ENCODE measurements around the gene PPARD. TPM values are rescaled to one million over a fixed set of nuclear protein-coding genes. Genes with fewer than 3 reads are reported as not detected.
A peak's percentile ranks its signal among the peaks of the same experiment; 100 is the strongest.
"Not testable (repeated sequence)": the region's sequence is repeated elsewhere in the genome, so short reads cannot be mapped to it uniquely, and the experiment has no call there.

The PPARD gene
- total and polyA plus RNA-seq, 5 donors = 20.5 to 22.6 (median 21.2) TPM

DNA sequence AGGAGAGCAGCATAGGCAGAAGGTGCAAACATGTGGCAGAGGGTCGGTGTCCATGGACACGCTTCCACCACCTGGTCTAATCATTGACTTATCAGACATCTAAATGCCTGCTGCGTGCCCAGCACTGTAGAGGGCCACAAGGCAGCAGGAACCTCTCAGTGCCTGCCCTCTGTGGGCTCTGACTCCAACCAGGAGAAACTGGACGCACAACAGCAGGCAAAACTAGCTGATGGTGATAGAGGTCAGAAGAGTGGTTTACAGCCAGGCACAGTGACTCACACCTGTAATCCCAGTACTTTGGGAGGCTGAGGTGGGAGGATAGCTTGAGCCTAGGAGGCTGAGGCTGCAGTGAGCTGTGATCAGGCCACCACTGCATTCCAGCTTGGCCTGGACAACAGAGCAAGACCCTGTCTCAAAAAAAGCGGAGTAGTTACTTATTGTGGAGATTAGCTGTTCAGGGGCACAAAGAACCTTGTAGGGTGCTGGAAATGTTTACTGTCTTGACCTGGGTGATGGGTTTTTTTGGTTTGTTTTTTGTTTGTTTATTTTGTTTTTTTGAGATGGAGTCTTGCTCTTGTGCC is 46.5 kb downstream of the PPARD start:
- 96% methylated on average over 5 of the region's 5 CpGs for WGBS

DNA sequence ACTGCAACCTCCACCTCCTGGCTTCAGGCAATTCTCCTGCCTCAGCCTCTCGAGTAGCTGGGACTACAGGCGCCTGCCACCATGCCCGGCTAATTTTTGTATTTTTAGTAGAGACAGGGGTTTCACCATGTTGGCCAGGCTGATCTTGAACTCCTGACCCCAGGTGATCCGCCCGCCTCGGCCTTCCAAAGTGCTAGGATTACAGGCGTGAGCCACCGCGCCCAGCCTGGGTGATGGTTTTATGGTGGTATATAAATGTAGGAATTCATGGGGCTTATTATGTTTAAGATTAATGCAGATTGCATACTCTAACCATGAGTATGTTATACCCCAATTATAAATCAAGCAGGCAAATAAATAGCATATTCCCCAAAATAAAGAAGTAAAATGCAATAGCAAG is 47.0 kb downstream of the PPARD start:
- DNase-seq; H3K4me3 ChIP-seq (ENCODE audit: low read length); H3K27ac ChIP-seq (ENCODE audit: low read length); H3K27me3 ChIP-seq (ENCODE audit: control insufficient read depth, insufficient read depth); intact Hi-C loops (cut with DNase I); ATAC-seq; H3K9me3 ChIP-seq (ENCODE audit: control insufficient read depth, low read length): not testable (repeated sequence)
- peaks cover 14% of the 10 kb centered on the region for H3K4me1 ChIP-seq (ENCODE audit: control insufficient read depth, insufficient read depth, low read length)
- WGBS = 96% methylated on average over 9 of the region's 9 CpGs

More for the DNA sequence above, 46.5 kb downstream of the PPARD start:
- Histone ChIP-seq H3K27me3 (ENCODE audit: control insufficient read depth, insufficient read depth) (no peaks in the 10 kb centered on the region), H3K4me1 (ENCODE audit: control insufficient read depth, insufficient read depth, low read length) (peaks cover 14% of the 10 kb centered on the region), H3K9me3 (ENCODE audit: control insufficient read depth, low read length) (no peaks in the 10 kb centered on the region), H3K4me3 (ENCODE audit: low read length) (no peak overlapping the region), H3K27ac (ENCODE audit: low read length) (no peak overlapping the region)
- no peak for DNase-seq
- no peak for ATAC-seq
- intact Hi-C loops (cut with DNase I) = no loop called here

DNA sequence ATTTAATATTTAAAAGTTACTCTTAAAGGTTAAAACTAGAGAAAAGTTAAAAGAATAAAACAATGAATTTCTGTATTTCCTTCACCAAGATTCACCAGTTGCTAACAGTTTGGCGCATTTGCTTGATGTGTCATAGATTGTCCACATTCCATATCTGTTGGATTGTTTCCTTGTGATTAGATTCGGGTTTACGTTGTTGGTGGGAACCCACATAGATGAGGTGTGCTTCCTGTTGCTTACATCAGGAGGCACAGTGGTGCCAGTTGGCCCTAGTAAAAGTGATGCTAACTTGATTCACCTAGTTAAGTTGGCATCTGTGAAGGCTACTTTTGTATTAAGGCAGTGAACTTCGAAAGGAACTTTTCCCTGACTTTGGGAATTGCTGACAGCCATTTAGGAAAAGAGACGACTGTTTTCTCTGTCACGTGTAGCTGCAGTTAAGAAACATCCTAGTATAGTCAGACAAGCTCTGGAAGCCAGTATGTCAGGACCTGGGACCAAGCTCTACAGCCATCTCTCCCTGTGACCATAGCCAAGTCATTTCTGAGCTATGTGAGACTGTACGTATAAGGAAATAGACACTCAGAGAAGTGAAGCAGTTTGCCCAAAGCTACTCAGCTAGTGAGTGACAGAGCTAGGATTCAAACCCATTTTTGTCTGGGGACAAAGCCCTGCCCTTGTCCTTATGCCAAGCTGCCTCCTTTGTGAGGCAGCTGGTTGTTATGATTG is 49.0 kb downstream of the PPARD start:
- Histone ChIP-seq H3K27me3 (ENCODE audit: control insufficient read depth, insufficient read depth) (no peaks in the 10 kb centered on the region), H3K9me3 (ENCODE audit: control insufficient read depth, low read length) (no peaks in the 10 kb centered on the region), H3K4me1 (ENCODE audit: control insufficient read depth, insufficient read depth, low read length) (peaks cover 14% of the 10 kb centered on the region), H3K4me3 (ENCODE audit: low read length) (no peak overlapping the region), H3K27ac (ENCODE audit: low read length) (no peak overlapping the region)
- ATAC-seq (no peak), DNase-seq (no peak)
- WGBS = 59% methylated on average over 7 of the region's 7 CpGs
- intact Hi-C loops (cut with DNase I) = no loop called here

DNA sequence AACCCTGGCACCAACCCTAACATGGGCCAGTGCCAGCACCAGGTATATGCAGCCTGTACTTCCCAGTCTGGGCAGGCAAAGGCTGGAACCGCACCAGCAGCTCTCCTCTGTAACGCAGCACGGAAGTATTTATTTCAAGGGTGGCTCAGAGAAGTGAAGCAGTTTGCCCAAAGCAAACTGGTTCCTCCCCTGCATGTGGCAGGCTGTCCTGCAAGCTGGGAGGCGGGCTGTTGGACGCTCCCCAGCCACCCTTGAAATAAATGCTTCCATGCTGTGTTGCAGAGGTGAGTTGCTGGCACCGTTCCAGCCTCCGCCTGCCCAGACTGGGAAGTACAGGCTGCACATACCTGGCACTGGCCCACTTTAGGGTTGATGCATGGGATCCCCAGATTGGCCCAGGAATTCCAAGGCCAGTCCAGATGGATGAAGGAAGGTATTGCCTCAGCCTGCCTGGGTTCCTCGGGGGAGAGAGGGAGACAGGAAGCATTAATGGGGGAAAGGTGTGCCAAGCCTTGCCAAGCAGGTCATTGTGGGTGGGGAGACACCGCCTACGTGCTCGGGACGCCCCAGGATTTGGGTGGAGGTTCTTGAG is 49.8 kb downstream of the PPARD start:
- peak; percentile 21 to 70 (median 66) for DNase-seq
- Histone ChIP-seq H3K27ac (ENCODE audit: low read length) (no peak overlapping the region), H3K4me3 (ENCODE audit: low read length) (no peak overlapping the region), H3K4me1 (ENCODE audit: control insufficient read depth, insufficient read depth, low read length) (peaks cover 14% of the 10 kb centered on the region), H3K9me3 (ENCODE audit: control insufficient read depth, low read length) (no peaks in the 10 kb centered on the region), H3K27me3 (ENCODE audit: control insufficient read depth, insufficient read depth) (no peaks in the 10 kb centered on the region)
- peak; percentile 30 to 42 for ATAC-seq
- 80% methylated on average over 12 of the region's 12 CpGs for WGBS
- intact Hi-C loops (cut with DNase I) = no loop called here

DNA sequence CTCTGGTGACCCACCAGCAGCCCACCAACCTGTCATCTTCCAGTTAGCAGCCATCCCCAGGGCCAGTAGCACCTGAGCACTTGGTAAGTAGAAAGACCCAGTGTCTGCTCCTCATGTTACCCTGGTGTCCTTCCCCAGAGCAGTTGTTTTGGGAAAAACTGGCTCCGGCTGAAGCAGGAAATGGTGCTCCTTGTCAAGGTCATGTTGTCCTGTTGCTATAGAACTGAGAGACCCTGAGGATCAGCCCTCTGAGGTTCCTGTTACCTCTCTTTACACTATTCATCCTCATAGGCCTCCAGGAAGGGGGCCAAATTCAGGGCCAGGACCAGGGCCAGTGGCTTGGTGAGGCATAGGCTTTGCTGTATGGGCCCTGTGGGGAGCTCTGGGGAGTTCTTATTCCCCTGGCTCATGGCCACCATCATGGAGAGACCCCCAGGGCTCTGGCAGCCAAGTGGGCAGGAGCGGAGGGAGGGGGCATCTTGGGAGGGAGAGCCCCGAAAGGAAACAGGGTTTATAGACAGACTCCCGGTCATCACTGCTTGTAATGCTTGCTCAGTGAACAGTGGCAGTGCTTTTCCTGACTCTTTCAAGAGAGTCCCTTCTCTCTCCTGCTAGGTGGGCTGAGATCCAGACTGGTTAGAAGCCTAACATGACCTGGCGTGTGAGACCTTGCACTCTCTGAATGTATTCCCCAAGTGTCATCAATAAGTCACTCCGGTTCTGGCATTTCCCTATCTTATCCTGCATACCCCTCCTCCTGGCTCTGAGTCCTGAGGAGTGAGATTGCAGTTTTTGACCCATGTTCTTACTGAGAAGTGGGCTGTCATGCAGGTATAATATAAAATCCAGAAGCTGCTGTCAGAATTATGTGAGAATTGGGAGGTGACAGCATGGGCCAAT is 50.7 kb downstream of the PPARD start:
- H3K9me3 ChIP-seq (ENCODE audit: control insufficient read depth, low read length) = no peaks in the 10 kb centered on the region
- peaks cover 14% of the 10 kb centered on the region for H3K4me1 ChIP-seq (ENCODE audit: control insufficient read depth, insufficient read depth, low read length)
- H3K4me3 ChIP-seq (ENCODE audit: low read length) = no peak overlapping the region
- DNase-seq = no peak
- intact Hi-C loops (cut with DNase I) = no loop called here
- H3K27ac ChIP-seq (ENCODE audit: low read length) = no peak overlapping the region
- 61% methylated on average over 6 of the region's 6 CpGs for WGBS
- no peaks in the 10 kb centered on the region for H3K27me3 ChIP-seq (ENCODE audit: control insufficient read depth, insufficient read depth)
- ATAC-seq = no peak

DNA sequence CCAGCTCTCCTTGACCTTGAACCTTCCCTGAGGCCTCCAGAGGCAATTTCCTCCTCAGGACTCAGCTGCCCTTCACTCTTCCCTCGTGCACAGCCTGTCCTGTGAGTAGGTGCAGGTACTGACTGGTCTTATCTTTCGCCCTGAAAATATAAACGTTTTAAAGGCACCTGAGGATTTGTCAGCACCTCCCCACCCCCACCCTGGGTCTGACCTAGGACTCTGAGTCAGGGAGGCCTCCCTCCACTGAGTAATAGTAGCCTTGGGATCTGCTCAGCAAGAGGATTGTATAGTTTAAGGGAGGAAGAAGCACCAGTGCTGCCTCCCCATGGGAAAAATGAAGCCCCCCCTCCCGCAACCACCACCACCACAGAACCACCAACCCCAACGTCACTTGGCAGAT is 54.6 kb downstream of the PPARD start:
- WGBS = 69% methylated on average over 5 of the region's 5 CpGs
- intact Hi-C loops (cut with DNase I) = no loop called here

DNA sequence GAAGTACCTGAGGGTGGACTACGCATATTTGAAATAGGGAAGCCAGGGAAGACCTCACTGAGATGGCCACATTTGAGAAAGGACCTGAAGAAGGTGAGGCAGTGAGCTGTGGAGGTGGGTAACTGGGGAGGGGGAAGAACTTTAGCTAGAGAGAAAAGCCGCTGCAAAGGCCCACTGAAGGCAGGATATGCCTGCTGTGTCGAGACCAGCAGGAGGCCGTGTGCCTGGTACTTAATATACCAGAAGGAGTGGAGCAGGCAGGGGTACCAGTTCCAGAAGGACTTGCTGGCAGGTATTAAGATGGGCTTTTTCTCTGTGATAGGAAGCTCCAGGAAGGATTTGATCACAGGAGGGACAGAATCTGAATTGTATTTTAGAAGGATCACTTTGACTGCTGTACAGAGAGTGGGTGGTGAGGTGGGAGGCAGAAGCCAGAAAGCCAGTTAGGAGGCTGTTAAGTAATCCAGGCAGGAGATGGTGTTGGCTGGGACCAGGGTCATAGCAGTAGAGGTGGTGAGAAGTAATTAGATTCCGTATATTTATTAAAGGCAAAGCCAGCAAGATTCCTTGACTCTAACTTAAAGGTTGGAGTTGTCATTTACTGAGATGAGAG is 55.6 kb downstream of the PPARD start:
- H3K27me3 ChIP-seq (ENCODE audit: control insufficient read depth, insufficient read depth) = no peaks in the 10 kb centered on the region
- 93% methylated on average over 5 of the region's 5 CpGs for WGBS
- intact Hi-C loops (cut with DNase I) = no loop called here

More for the DNA sequence above, 54.6 kb downstream of the PPARD start:
- Histone ChIP-seq H3K9me3 (ENCODE audit: control insufficient read depth, low read length) (no peaks in the 10 kb centered on the region), H3K4me3 (ENCODE audit: low read length) (no peak overlapping the region), H3K27me3 (ENCODE audit: control insufficient read depth, insufficient read depth) (no peaks in the 10 kb centered on the region), H3K27ac (ENCODE audit: low read length) (no peak overlapping the region), H3K4me1 (ENCODE audit: control insufficient read depth, insufficient read depth, low read length) (peaks cover 11% of the 10 kb centered on the region)
- ATAC-seq = no peak
- no peak for DNase-seq

DNA sequence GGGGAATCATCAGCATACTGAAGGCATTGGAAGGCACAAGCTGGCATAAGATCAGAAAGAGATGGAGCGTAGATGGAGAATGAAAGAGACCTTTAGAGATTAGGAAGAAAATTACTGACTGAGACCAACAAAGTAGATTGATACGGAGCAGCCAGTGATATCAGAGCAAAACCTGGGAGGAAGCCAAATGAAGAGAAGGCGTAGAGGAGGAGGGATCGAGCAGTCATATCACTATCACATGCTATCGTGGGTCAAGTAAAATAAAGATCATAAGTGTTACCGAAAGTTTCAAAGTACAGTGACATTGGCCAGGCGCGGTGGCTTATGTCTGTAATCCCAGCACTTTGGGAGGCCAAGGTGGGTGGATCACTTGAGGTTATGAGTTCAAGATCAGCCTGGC is 56.2 kb downstream of the PPARD start:
- no peak overlapping the region for H3K4me3 ChIP-seq (ENCODE audit: low read length)
- no peaks in the 10 kb centered on the region for H3K27me3 ChIP-seq (ENCODE audit: control insufficient read depth, insufficient read depth)
- 71% methylated on average over 8 of the region's 8 CpGs for WGBS
- no peak overlapping the region for H3K27ac ChIP-seq (ENCODE audit: low read length)
- ATAC-seq = no peak
- no peaks in the 10 kb centered on the region for H3K9me3 ChIP-seq (ENCODE audit: control insufficient read depth, low read length)
- H3K4me1 ChIP-seq (ENCODE audit: control insufficient read depth, insufficient read depth, low read length) = peaks cover 3% of the 10 kb centered on the region
- intact Hi-C loops (cut with DNase I) = no loop called here
- no peak for DNase-seq

More for the DNA sequence above, 55.6 kb downstream of the PPARD start:
- peaks cover 4% of the 10 kb centered on the region for H3K4me1 ChIP-seq (ENCODE audit: control insufficient read depth, insufficient read depth, low read length)
- no peak overlapping the region for H3K4me3 ChIP-seq (ENCODE audit: low read length)
- H3K27ac ChIP-seq (ENCODE audit: low read length) = no peak overlapping the region
- no peak for DNase-seq
- no peak for ATAC-seq
- H3K9me3 ChIP-seq (ENCODE audit: control insufficient read depth, low read length) = no peaks in the 10 kb centered on the region

DNA sequence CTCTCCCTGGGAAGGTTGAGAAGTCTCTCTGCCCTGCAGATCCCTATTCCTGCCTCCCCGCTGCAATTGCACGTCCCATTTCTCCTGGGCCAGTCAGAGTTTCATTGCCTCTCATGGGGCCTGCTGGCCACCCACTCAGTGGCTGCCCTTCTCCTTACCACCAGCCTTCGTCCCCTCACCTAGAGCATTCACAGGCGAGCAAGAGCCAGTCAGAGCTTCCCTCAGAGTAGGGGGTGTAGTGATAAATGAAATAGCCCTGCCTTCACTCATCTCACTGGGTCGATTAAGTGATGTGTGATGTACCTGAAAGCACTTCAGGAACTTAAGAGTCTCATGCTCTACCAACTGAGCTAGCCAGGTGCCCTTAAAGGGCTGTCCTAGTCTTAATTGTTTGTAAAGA is 57.8 kb downstream of the PPARD start:
- ATAC-seq (no peak), DNase-seq (no peak)
- Histone ChIP-seq H3K27ac (ENCODE audit: low read length) (no peak overlapping the region), H3K4me3 (ENCODE audit: low read length) (no peak overlapping the region), H3K27me3 (ENCODE audit: control insufficient read depth, insufficient read depth) (no peaks in the 10 kb centered on the region), H3K9me3 (ENCODE audit: control insufficient read depth, low read length) (no peaks in the 10 kb centered on the region), H3K4me1 (ENCODE audit: control insufficient read depth, insufficient read depth, low read length) (peaks cover 3% of the 10 kb centered on the region)
- 90% methylated on average over 5 of the region's 5 CpGs for WGBS
- intact Hi-C loops (cut with DNase I) = no loop called here

DNA sequence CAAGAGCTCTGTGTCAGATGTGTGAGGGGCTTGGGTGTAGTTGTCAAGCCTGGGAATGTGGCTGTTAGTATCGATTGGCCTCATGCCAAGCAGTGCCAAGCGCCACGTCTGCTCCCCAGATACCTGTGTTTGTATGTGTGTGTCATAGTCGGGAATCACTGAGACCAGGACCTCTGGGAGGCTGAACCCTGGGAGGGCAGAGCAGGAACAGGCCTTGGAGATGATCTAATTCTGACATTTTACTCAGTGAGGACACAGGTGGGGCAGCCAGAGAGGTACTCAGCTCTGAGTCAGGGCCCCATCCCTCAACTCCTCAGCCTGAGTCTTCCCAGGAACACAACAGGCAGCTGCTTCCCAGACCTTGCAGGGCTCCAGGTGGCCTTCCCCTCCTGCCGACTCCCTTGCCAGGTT is 58.5 kb downstream of the PPARD start:
- H3K27ac ChIP-seq (ENCODE audit: low read length) = no peak overlapping the region
- ATAC-seq = peak in 1 of 2 donors; percentile 9
- no peaks in the 10 kb centered on the region for H3K9me3 ChIP-seq (ENCODE audit: control insufficient read depth, low read length)
- 64% methylated on average over 5 of the region's 5 CpGs for WGBS
- no peaks in the 10 kb centered on the region for H3K27me3 ChIP-seq (ENCODE audit: control insufficient read depth, insufficient read depth)
- intact Hi-C loops (cut with DNase I) = no loop called here
- DNase-seq = no peak
- H3K4me3 ChIP-seq (ENCODE audit: low read length) = no peak overlapping the region
- peaks cover 3% of the 10 kb centered on the region for H3K4me1 ChIP-seq (ENCODE audit: control insufficient read depth, insufficient read depth, low read length)

Data from right cardiac atrium (tissue), 5 donors.